IMR-90 (cell line): ENCODE data around the gene FAM72D.
"Not testable (repeated sequence)": the region's sequence is repeated elsewhere in the genome, so short reads cannot be mapped to it uniquely, and the experiment has no call there.

ENCODE experiments used
- CEBPB ChIP-seq: IDR thresholded peaks from 2 replicates; pipeline ENCODE4 v1.6.1; 2012; ENCODE audit warnings: low read depth, low read length, improper control_type of control experiment
- CTCF ChIP-seq: conservative IDR thresholded peaks from 2 replicates; pipeline ENCODE4 v1.5.1; 2012; ENCODE audit warnings: mild to moderate bottlenecking, low read depth, low read length, improper control_type of control experiment
- MAZ ChIP-seq: IDR thresholded peaks from 2 replicates; pipeline ENCODE4 v1.6.1; 2012; ENCODE audit warnings: low read depth, mild to moderate bottlenecking, low read length, improper control_type of control experiment, moderate library complexity, borderline replicate concordance

- TF ChIP-seq CTCF, MAZ, CEBPB: not testable (repeated sequence)
Observed at GRCh38 chr1:145101725-145102124, 6.0 kb downstream of the FAM72D start.
